CD4-positive, CD25-positive, alpha-beta regulatory T cell (primary cell): ENCODE measurements around the gene ZNF814. TPM values are rescaled to one million over a fixed set of nuclear protein-coding genes. Genes with fewer than 3 reads are reported as not detected.
"Not testable (repeated sequence)": the region's sequence is repeated elsewhere in the genome, so short reads cannot be mapped to it uniquely, and the experiment has no call there.

ENCODE experiments used
- ATAC-seq, 2 donors: fragments of 150-1000 bp; cut with Tn5 transposase; one replicate each; pipeline ENCODE4 v1.10.0; 2021; ENCODE audit warnings: low read depth in 2 of 2, moderate number of reproducible peaks in 2 of 2, moderate library complexity in 1 of 2
- DNase-seq, 3 donors: peaks; one replicate each; pipeline versions ENCODE4 v3.0.0 to v3.0.0-alpha.2; 2012 to 2022; ENCODE audit warnings: mixed read lengths in 1 of 3
- H3K27ac ChIP-seq: one replicate; pipeline ENCODE4 v1.7.0; 2013; ENCODE audit warnings: mild to moderate bottlenecking, low read length; ENCODE audit not compliant: insufficient read depth, poor library complexity, severe bottlenecking
- H3K27me3 ChIP-seq: one replicate; pipeline ENCODE4 v1.7.0; 2013; ENCODE audit warnings: low read length; ENCODE audit not compliant: control insufficient read depth, insufficient read depth
- H3K36me3 ChIP-seq: one replicate; pipeline ENCODE4 v1.7.0; 2013; ENCODE audit warnings: mild to moderate bottlenecking, low read length, moderate library complexity; ENCODE audit not compliant: control insufficient read depth, insufficient read depth
- H3K4me1 ChIP-seq: 2 replicates; pipeline ENCODE4 v1.7.0; 2013; ENCODE audit warnings: mild to moderate bottlenecking, low read length; ENCODE audit not compliant: insufficient read depth, control insufficient read depth, poor library complexity, severe bottlenecking
- H3K4me3 ChIP-seq: one replicate; pipeline ENCODE4 v1.7.0; 2013; ENCODE audit warnings: low read depth, mild to moderate bottlenecking, low read length, moderate library complexity
- H3K9me3 ChIP-seq, 2 experiments: 1 replicate in 1 of 2; 2 replicates in 1 of 2; pipeline ENCODE4 v1.7.0; 2013; ENCODE audit warnings: low read length in 2 of 2, mild to moderate bottlenecking in 1 of 2, moderate library complexity in 1 of 2; ENCODE audit not compliant: control insufficient read depth in 2 of 2
- H3K27ac Mint-ChIP-seq, 3 donors: one replicate each; pipeline ENCODE4 v1.8.0; 2020 to 2022; ENCODE audit warnings: mild to moderate bottlenecking in 3 of 3, mixed read lengths in 3 of 3, moderate library complexity in 2 of 3
- H3K27me3 Mint-ChIP-seq: one replicate; pipeline ENCODE4 v1.8.0; 2022; ENCODE audit warnings: mild to moderate bottlenecking, mixed read lengths
- H3K36me3 Mint-ChIP-seq: one replicate; pipeline ENCODE4 v1.8.0; 2020; ENCODE audit warnings: mixed read lengths
- H3K4me1 Mint-ChIP-seq, 4 donors: one replicate each; pipeline ENCODE4 v1.8.0; 2020 to 2022; ENCODE audit warnings: mixed read lengths in 4 of 4, mild to moderate bottlenecking in 1 of 4
- H3K4me3 Mint-ChIP-seq, 4 donors: one replicate each; pipeline ENCODE4 v1.8.0; 2020 to 2022; ENCODE audit warnings: mild to moderate bottlenecking in 4 of 4, mixed read lengths in 4 of 4, moderate library complexity in 3 of 4
- H3K9me3 Mint-ChIP-seq, 7 donors: one replicate each; pipeline ENCODE4 v1.8.0; 2020 to 2022; ENCODE audit warnings: mixed read lengths in 7 of 7, mild to moderate bottlenecking in 3 of 7, moderate library complexity in 2 of 7
- polyA plus RNA-seq, 4 donors: library from polyadenylated mRNA; unstranded; fragments of 300-500 nt; fragmentation: Illumina TruSeq; gene quantifications; one replicate each; pipeline ENCODE4 v1.2.3, GENCODE V29; 2021
- total RNA-seq: library from RNA; stranded (reverse); gene quantifications from one replicate; pipeline ENCODE4 v1.2.3, GENCODE V29; 2022

Gene ZNF814
- total and polyA plus RNA-seq, 5 donors from 2014 or later, result 3.1 to 13.4 (median 11.1) TPM

DNA sequence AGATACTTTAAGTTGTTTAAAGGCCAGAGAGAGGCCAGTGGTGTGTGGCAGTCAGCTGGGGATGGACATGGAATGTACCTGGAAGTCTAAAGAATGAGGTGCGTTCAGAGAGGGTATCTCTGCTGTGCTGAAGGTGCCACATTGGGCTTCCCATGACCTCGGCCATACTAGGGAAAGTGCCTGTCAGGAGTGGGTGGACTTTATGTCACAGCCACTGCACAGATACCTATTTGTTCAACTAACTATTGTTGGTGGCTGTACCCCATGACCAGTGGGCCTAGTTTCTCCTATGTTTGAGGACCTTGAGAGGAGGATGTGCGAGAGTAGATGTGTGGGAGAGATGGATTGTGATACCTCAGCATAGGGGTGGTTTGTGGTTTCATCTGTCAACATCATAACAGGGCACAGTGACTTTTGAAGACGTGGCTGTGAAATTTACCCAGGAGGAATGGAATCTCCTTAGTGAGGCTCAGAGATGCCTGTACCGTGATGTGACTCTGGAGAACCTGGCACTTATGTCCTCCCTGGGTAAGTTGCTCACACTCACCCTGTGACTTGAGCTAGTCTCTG is 50.1 kb downstream of the ZNF814 start:
- not testable (repeated sequence) for H3K9me3 Mint-ChIP-seq, ATAC-seq, H3K4me3 ChIP-seq, H3K4me1 ChIP-seq, H3K27me3 Mint-ChIP-seq, H3K27me3 ChIP-seq, H3K9me3 ChIP-seq, H3K4me3 Mint-ChIP-seq, DNase-seq, H3K27ac ChIP-seq
- Mint-ChIP-seq H3K4me1 (peaks cover 0 to 12% (median 10%) of the 10 kb centered on the region in 4 donors), H3K27ac (peak overlapping the region in 2 of 3 donors; percentile 41 to 83), H3K36me3 (peaks cover 27% of the 10 kb centered on the region)
- H3K36me3 ChIP-seq, result peaks cover 36% of the 10 kb centered on the region

DNA sequence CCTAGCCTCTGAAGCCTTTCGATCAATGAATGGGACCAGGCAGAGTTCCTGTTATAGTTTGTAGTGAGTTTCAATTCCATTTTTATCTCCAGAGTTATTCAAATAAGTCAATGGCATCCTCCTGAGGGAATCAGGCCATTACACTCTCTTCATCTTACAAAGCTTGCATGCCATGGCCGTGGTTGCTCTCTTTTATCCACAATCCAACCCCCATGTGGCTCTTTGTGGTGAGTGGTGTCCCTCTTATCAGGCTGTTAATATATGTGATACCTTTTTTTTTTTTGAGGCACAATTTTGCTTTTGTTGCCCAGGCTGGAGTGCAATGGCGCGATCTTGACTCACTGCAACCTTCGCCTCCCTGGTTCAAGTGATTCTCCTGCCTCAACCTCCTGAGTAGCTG is 51.8 kb downstream of the ZNF814 start:
- H3K27ac Mint-ChIP-seq, ATAC-seq, H3K4me1 ChIP-seq, H3K27me3 Mint-ChIP-seq, H3K9me3 Mint-ChIP-seq, H3K27ac ChIP-seq, H3K9me3 ChIP-seq, H3K4me3 Mint-ChIP-seq, H3K27me3 ChIP-seq, H3K4me3 ChIP-seq, DNase-seq: not testable (repeated sequence)
- Mint-ChIP-seq H3K36me3 (peaks cover 24% of the 10 kb centered on the region), H3K4me1 (peaks cover 0 to 17% (median 13%) of the 10 kb centered on the region in 4 donors)
- H3K36me3 ChIP-seq, result peaks cover 27% of the 10 kb centered on the region

DNA sequence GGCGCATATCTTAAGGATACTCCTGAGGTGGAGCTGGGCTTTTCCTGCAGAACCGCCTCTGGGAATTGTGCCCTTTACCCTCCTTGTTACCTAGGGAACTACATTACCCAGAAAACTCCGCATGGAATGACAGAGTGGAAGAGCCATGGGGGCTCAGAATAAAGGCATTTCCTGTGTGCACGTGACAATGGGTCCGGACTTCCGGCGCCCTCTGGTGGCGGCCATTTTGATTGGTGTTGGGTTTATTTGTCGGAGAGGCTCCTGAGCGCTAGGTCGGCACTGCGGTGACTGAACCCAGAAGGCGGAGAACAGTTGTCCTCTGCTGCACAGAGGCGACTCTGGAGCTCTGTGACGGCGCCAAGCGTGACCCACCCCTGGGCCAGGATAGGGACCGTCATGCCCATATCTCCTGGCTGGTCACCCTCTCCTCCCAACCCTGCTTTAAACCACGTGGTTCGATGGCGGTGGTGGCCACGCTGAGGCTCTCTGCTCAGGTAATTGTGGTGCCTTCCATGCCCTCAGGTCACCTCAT is 58.7 kb downstream of the ZNF814 start, which contains the start of gene ZNF587B:
ZNF587B (plus strand) TSS at position 229 of the 532 bp plus-strand sequence; CDS start at position 459, 230 bp downstream.
- peaks cover 0 to 7% (median 0%) of the 10 kb centered on the region in 7 donors for H3K9me3 Mint-ChIP-seq
- no peaks in the 10 kb centered on the region for H3K27me3 Mint-ChIP-seq
- peaks cover 29% of the 10 kb centered on the region for H3K36me3 Mint-ChIP-seq
- H3K27me3 ChIP-seq, result no peaks in the 10 kb centered on the region
- H3K27ac Mint-ChIP-seq, result peak within 1 kb of the TSS in 1 of 3 donors; percentile 84
- no peak within 1 kb of the TSS for H3K4me3 ChIP-seq
- peak within 1 kb of the TSS in 1 of 4 donors; percentile 7 for H3K4me3 Mint-ChIP-seq
- H3K4me1 ChIP-seq, result no peaks in the 10 kb centered on the region
- DNase-seq (peak in 2 of 3 donors; percentile 6 to 24), ATAC-seq (no peak)
- no peaks in the 10 kb centered on the region for H3K9me3 ChIP-seq
- H3K4me1 Mint-ChIP-seq, result peaks cover 8 to 37% (median 11%) of the 10 kb centered on the region in 4 donors
- no peak within 1 kb of the TSS for H3K27ac ChIP-seq
- no peaks in the 10 kb centered on the region for H3K36me3 ChIP-seq

DNA sequence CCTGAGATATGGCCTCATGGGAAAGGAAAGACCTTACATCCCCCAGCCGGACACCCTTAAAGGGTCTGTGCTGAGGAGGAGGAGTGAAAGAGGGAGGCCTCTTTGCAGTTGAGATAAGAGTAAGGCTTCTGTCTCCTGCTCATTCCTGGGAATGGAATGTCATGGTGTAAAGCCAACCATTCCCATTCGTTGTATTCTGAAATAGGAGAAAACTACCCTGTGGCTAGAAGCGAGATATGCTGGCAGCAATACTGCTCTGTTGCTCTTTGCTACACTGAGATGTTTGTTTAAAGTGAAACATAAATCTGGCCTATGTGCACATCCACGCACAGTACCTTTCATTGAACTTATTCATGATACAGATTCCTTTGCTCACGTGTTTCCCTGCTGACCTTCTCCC is 59.5 kb downstream of the ZNF814 start:
- peaks cover 13 to 41% (median 15%) of the 10 kb centered on the region in 4 donors for H3K4me1 Mint-ChIP-seq
- H3K36me3 Mint-ChIP-seq, result peaks cover 29% of the 10 kb centered on the region
- H3K4me3 ChIP-seq, result no peak overlapping the region
- H3K27me3 ChIP-seq, result no peaks in the 10 kb centered on the region
- no peaks in the 10 kb centered on the region for H3K36me3 ChIP-seq
- H3K9me3 ChIP-seq, result no peaks in the 10 kb centered on the region
- peaks cover 0 to 8% (median 0%) of the 10 kb centered on the region in 7 donors for H3K9me3 Mint-ChIP-seq
- no peaks in the 10 kb centered on the region for H3K27me3 Mint-ChIP-seq
- no peaks in the 10 kb centered on the region for H3K4me1 ChIP-seq
- no peak overlapping the region for H3K27ac ChIP-seq
- no peak for DNase-seq
- ATAC-seq, result no peak
- peak overlapping the region in 1 of 3 donors; percentile 84 for H3K27ac Mint-ChIP-seq
- H3K4me3 Mint-ChIP-seq, result no peak overlapping the region

DNA sequence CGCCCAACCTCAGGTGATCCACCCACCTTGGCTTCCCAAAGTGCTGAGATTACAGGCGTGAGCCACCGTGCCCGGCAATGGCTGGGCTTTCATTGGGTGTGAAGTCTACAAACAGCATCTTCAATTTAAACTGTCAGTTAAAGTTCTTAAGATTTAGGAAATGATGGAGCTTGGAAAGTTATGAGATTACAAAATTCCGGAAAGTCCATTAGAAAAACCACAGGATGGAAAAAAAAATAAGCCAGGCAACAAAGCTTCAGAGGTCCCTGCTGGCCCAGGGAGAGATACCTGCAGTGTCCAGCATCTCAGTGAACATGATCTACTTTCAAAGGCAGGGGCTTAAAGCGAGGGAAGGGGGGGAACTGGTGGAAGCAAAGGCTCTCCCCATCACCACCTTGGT is 63.3 kb downstream of the ZNF814 start:
- Mint-ChIP-seq H3K4me1 (peaks cover 19 to 64% (median 33%) of the 10 kb centered on the region in 4 donors), H3K36me3 (peaks cover 25% of the 10 kb centered on the region), H3K9me3 (peaks cover 0 to 5% (median 0%) of the 10 kb centered on the region in 7 donors), H3K4me3 (peak overlapping the region in 1 of 4 donors; percentile 54), H3K27ac (no peak overlapping the region), H3K27me3 (no peaks in the 10 kb centered on the region)
- H3K4me3 ChIP-seq, result no peak overlapping the region
- DNase-seq (no peak), ATAC-seq (no peak)
- no peak overlapping the region for H3K27ac ChIP-seq
- H3K4me1 ChIP-seq, result peaks cover 4% of the 10 kb centered on the region
- no peaks in the 10 kb centered on the region for H3K9me3 ChIP-seq
- no peaks in the 10 kb centered on the region for H3K36me3 ChIP-seq
- no peaks in the 10 kb centered on the region for H3K27me3 ChIP-seq

DNA sequence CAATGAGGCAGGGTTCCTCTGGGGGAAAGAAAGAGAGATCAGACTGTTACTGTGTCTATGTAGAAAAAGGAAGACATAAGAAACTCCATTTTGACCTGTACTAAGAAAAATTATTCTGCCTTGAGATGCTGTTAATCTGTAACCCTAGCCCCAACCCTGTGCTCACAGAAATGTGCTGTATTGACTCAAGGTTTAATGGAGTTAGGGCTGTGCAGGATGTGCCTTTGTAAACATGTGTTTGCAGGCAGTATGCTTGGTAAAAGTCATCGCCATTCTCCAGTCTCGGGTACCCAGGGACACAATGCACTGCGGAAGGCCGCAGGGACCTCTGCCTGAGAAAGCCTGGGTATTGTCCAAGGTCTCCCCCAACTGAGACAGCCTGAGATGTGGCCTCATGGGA is 65.2 kb downstream of the ZNF814 start:
- H3K4me1 ChIP-seq, result peaks cover 13% of the 10 kb centered on the region
- Mint-ChIP-seq H3K36me3 (peaks cover 20% of the 10 kb centered on the region), H3K4me3 (peak overlapping the region in 2 of 4 donors; percentile 11 to 34), H3K4me1 (peaks cover 30 to 64% (median 44%) of the 10 kb centered on the region in 4 donors)
- not testable (repeated sequence) for H3K27ac Mint-ChIP-seq, H3K9me3 Mint-ChIP-seq, ATAC-seq, H3K27ac ChIP-seq, H3K4me3 ChIP-seq, H3K9me3 ChIP-seq, DNase-seq, H3K27me3 Mint-ChIP-seq, H3K27me3 ChIP-seq, H3K36me3 ChIP-seq

DNA sequence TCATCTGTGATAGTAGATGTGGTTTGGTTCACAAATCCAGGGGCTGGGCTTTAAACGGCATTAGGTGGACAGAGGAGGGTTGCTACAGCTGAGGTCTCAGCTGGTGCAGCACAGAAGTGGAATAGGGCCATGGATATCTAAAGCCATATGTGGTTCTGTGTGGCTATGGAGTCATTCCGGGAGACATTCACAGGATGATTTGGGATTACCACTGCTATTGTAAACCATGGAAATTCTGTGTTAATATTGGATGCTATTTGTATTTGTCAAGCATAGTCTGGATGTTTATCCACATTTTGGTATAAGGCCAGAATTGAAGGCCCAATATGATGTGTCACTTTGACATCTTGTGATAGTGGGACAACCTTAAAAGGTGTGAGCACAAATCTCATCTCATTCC is 65.7 kb downstream of the ZNF814 start:
- H3K27ac Mint-ChIP-seq, H3K27me3 Mint-ChIP-seq, H3K27ac ChIP-seq, H3K4me3 ChIP-seq, DNase-seq, H3K27me3 ChIP-seq, ATAC-seq, H3K9me3 Mint-ChIP-seq, H3K9me3 ChIP-seq, H3K36me3 ChIP-seq: not testable (repeated sequence)
- Mint-ChIP-seq H3K36me3 (peaks cover 20% of the 10 kb centered on the region), H3K4me1 (peaks cover 30 to 68% (median 48%) of the 10 kb centered on the region in 4 donors), H3K4me3 (peak overlapping the region in 2 of 4 donors; percentile 11 to 34)
- peaks cover 13% of the 10 kb centered on the region for H3K4me1 ChIP-seq

DNA sequence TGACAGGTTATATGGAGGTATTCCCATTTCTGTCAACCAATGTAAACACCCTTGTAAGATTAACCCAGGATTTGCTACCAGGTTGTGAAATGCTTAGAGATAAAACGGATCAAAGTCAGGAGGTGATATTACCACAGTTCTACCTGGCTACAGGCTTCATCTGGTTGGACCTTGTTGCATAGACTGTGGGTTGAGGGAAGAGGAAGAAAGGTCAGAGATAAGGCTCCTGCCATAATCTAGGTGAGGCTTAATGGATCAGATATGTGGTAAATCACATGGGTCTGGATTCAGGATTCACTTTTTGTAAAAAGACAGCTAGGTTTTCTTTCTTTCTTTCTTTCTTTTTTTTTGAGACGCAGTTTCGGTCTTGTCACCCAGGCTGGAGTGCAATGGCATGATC is 67.3 kb downstream of the ZNF814 start:
- not testable (repeated sequence) for H3K27ac Mint-ChIP-seq, H3K36me3 ChIP-seq, H3K4me3 ChIP-seq, H3K9me3 Mint-ChIP-seq, DNase-seq, H3K27ac ChIP-seq, H3K27me3 ChIP-seq, ATAC-seq, H3K27me3 Mint-ChIP-seq, H3K9me3 ChIP-seq
- peaks cover 25 to 61% (median 45%) of the 10 kb centered on the region in 4 donors for H3K4me1 Mint-ChIP-seq
- H3K4me3 Mint-ChIP-seq, result peak overlapping the region in 3 of 4 donors; percentile 98 to 99 (median 98)
- H3K36me3 Mint-ChIP-seq, result peaks cover 12% of the 10 kb centered on the region
- peaks cover 13% of the 10 kb centered on the region for H3K4me1 ChIP-seq
